Stomach smooth muscle (tissue), 2 donors: ENCODE data around the gene MMS19.
A peak's percentile ranks its signal among the peaks of the same experiment; 100 is the strongest.

Experiments used
- H3K27ac ChIP-seq: one replicate; pipeline ENCODE4 v1.7.0; 2013; ENCODE audit warnings: mild to moderate bottlenecking, low read length, inconsistent platforms
- H3K27me3 ChIP-seq, 2 donors: one replicate each; pipeline ENCODE4 v1.7.0; 2013; ENCODE audit warnings: low read length in 2 of 2; ENCODE audit not compliant: insufficient read depth in 2 of 2, control insufficient read depth in 1 of 2
- H3K36me3 ChIP-seq, 2 donors: one replicate each; pipeline ENCODE4 v1.7.0; 2013; ENCODE audit warnings: low read length in 2 of 2; ENCODE audit not compliant: control insufficient read depth in 2 of 2, insufficient read depth in 2 of 2
- H3K4me1 ChIP-seq: one replicate; pipeline ENCODE4 v1.7.0; 2013; ENCODE audit warnings: low read length; ENCODE audit not compliant: control insufficient read depth, insufficient read depth
- H3K4me3 ChIP-seq, 2 donors: one replicate each; pipeline ENCODE4 v1.7.0; 2013; ENCODE audit warnings: low read length in 2 of 2
- H3K9ac ChIP-seq, 2 donors: one replicate each; pipeline ENCODE4 v1.7.0; 2013; ENCODE audit warnings: low read length in 2 of 2, mild to moderate bottlenecking in 1 of 2
- H3K9me3 ChIP-seq, 2 donors: one replicate each; pipeline ENCODE4 v1.7.0; 2013; ENCODE audit warnings: low read length in 2 of 2; ENCODE audit not compliant: control insufficient read depth in 2 of 2
- donor health status: healthy.
- donor health status: Pancreatic carcinoma.

MMS19 gene

DNA sequence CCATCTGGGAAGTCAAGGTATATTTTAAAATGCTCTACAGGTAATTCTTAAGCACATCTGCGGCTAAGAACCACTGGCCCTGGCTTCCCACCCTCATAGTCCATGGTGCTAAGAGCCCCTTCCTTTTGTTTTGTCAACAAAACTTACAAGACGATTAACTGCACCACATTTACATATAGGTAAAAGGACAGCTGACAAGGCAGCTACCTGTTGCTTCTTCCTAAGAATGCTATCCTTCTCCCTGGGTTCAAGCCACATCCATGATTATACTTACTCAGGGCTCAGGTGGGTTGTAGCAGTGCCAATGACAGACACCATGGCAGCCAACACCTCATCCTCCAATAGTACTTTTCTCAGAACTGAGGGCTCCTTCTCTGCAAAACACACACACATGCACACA lies 35.9 kb downstream of the MMS19 start:
- H3K9ac ChIP-seq: no peak overlapping the region
- peaks cover 4% of the 10 kb centered on the region for H3K4me1 ChIP-seq
- H3K36me3 ChIP-seq: peaks cover 63 to 82% of the 10 kb centered on the region in 2 donors
- no peak overlapping the region for H3K27ac ChIP-seq
- no peak overlapping the region for H3K4me3 ChIP-seq
- no peaks in the 10 kb centered on the region for H3K9me3 ChIP-seq
- no peaks in the 10 kb centered on the region for H3K27me3 ChIP-seq

DNA sequence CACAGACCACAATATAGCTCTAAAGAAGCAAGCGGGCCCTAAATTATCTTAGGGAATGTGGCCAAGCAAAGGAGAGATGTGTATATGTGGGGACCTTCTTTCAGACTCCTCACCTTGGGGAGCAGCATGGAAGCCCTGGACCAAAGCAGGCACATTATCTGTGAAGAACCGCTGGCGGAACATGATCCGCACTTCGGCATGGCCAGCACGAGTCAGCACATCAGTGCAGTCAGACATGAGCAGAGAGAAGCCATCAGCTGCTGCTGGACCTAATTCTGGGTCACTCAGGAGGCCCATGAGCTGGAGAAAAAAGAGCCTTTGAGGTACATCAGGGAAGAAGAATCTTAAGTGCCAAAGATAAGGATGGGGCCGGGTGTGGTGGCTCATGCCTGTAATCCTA lies 38.3 kb downstream of the MMS19 start:
- Histone ChIP-seq H3K27me3 (no peaks in the 10 kb centered on the region), H3K9me3 (no peaks in the 10 kb centered on the region), H3K36me3 (peaks cover 60 to 76% of the 10 kb centered on the region in 2 donors), H3K4me3 (no peak overlapping the region), H3K9ac (no peak overlapping the region), H3K4me1 (peaks cover 4% of the 10 kb centered on the region), H3K27ac (no peak overlapping the region)

DNA sequence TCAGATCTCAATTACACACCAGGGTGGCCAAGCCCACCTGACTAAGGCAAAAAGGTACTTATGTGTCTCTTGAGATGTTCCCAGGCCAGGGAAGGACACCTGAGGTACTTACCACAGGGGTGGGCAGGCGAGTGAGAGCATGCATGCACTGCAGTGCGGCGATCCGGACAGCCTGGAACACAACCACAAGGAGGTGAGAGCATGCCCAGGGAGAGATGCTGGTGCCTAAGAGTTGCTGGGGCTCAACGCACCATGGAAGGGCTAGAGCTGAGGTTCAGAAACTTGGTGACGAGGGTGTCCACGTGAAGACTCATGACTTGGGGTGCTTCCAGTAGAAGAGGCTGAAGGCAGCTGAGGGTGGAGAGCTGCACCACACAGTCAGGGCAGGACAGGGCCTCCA lies 39.1 kb downstream of the MMS19 start:
- Histone ChIP-seq H3K27ac (no peak overlapping the region), H3K9ac (no peak overlapping the region), H3K4me1 (peaks cover 10% of the 10 kb centered on the region), H3K36me3 (peaks cover 58 to 70% of the 10 kb centered on the region in 2 donors), H3K27me3 (no peaks in the 10 kb centered on the region), H3K4me3 (no peak overlapping the region), H3K9me3 (no peaks in the 10 kb centered on the region)

DNA sequence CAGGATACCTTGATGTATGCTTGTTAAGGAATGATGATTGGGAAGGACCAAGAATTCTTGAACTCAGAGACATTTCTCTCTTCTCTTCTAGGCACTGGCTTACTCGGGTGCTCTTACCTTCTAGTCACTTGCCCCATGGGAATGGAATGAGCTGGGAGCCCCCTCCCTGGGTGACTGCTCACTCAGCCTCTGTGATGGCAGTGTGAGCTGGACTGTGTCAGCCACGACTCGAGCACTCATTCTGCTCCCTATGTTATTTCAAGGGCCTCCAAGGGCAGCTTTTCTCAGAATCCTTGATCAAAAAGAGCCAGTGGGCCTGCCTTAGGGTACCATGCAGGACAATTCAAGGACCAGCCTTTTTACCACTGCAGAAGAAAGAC lies 41.5 kb downstream of the MMS19 start:
- Histone ChIP-seq H3K36me3 (peaks cover 57 to 64% of the 10 kb centered on the region in 2 donors), H3K4me1 (peaks cover 19% of the 10 kb centered on the region), H3K27me3 (no peaks in the 10 kb centered on the region), H3K4me3 (no peak overlapping the region), H3K9ac (no peak overlapping the region), H3K9me3 (no peaks in the 10 kb centered on the region), H3K27ac (peak overlapping the region; percentile 11)

DNA sequence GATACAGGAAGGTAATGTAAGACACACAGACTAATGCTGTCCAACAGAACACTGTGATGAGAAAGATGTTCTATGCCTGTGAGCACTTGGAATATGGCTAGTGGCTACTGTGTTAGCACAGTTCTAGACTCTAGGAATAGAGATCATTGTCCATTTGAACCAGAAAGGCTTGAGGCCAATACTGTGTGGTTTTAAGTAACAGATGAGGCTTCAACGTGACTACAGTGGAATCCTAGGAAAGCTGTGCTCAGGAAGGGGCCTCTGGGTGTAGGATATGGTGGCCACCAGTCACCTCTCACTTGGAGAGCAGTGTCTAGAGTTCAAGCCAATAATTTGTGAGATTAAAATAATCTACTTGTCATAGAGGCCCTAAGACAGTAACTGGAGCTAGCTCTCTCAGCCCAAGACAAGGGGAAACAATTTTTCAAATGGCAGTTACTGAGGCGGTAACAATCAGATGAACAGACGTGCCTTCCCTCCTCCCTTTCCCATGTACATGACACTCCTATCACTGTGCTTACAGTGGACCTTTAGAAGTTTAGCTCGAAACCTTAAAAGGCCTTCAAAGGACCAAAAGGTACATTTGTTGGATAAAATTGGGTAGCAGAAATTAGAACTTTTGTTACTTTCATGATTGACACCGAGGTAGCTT lies 42.1 kb downstream of the MMS19 start:
- Histone ChIP-seq H3K36me3 (peaks cover 52 to 60% of the 10 kb centered on the region in 2 donors), H3K9me3 (no peaks in the 10 kb centered on the region), H3K4me1 (peaks cover 17% of the 10 kb centered on the region), H3K27ac (no peak overlapping the region), H3K9ac (no peak overlapping the region), H3K27me3 (no peaks in the 10 kb centered on the region), H3K4me3 (no peak overlapping the region)

DNA sequence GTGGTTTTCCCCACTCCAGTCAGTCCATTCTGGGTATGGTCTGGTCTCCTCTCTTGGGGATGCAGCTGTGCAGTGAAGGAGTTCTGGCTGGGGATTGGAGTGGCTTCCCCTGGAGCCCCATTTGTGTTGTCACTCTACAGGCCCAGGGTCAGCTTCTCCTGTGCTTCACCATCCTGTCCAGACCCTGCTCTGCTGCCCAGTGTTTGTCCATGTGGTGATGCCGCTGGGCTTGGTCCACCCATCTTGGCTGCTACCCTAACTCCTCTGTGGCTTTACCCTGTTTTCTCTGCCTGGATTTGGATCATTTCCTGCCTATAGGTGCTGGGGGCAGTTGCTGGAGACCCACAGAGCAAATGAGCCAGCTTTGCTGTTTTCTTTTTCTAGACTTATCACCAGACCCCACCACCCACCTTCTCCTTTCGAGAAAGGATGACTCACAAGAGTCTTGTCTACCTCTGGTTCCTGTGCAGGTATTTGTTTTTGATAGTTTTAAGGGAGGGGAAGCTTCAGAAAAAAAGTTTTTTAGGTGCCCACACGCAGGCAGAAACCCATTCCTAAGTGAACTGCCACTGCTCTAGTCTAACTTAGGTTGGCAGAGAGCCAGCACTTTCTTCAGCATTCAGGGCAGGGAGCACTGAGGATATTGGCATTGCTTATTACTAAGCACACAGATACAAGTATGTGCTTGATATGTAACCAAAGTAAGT lies 43.7 kb downstream of the MMS19 start:
- H3K36me3 ChIP-seq: peaks cover 43 to 49% of the 10 kb centered on the region in 2 donors
- no peak overlapping the region for H3K9ac ChIP-seq
- H3K4me1 ChIP-seq: peaks cover 15% of the 10 kb centered on the region
- no peaks in the 10 kb centered on the region for H3K9me3 ChIP-seq
- no peak overlapping the region for H3K4me3 ChIP-seq
- no peaks in the 10 kb centered on the region for H3K27me3 ChIP-seq
- H3K27ac ChIP-seq: peak overlapping the region; percentile 31

DNA sequence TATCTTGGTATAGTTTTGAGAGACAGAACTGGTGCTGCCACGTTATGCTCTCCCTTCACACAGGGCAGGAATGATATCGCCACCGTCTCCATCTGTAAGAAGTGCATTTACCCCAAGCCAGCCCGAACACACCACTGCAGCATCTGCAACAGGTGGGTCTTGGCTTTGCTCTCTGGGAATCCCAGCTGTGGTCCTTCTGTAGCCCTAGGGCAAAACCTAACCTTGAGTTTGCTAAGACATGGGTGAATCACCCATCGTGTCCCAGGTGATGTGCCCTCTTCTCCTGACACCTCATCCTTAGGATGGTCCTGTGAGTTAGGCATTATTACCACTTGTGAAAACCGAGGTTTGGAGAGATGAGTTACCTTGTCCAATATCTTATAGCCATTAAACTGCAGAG lies 45.9 kb downstream of the MMS19 start:
- Histone ChIP-seq H3K27me3 (no peaks in the 10 kb centered on the region), H3K9ac (no peak overlapping the region), H3K4me3 (no peak overlapping the region), H3K9me3 (no peaks in the 10 kb centered on the region), H3K27ac (no peak overlapping the region), H3K4me1 (peaks cover 20% of the 10 kb centered on the region), H3K36me3 (peaks cover 28 to 35% of the 10 kb centered on the region in 2 donors)

DNA sequence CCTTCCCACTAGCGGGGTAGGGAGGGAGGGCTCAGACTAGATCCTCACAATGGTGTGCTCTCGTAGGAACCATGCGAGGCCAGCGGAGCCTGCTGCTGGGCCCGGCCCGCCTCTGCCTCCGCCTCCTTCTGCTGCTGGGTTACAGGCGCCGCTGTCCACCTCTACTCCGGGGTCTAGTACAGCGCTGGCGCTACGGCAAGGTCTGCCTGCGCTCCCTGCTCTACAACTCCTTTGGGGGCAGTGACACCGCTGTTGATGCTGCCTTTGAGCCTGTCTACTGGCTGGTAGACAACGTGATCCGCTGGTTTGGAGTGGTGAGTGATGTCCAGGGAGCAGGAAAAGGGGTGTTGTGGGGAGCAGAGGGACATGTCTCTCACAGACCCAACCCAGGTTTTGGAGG lies 46.6 kb downstream of the MMS19 start:
- H3K9ac ChIP-seq: no peak overlapping the region
- peaks cover 27% of the 10 kb centered on the region for H3K4me1 ChIP-seq
- no peak overlapping the region for H3K4me3 ChIP-seq
- H3K36me3 ChIP-seq: peaks cover 22 to 28% of the 10 kb centered on the region in 2 donors
- H3K27me3 ChIP-seq: no peaks in the 10 kb centered on the region
- H3K9me3 ChIP-seq: no peaks in the 10 kb centered on the region
- no peak overlapping the region for H3K27ac ChIP-seq

DNA sequence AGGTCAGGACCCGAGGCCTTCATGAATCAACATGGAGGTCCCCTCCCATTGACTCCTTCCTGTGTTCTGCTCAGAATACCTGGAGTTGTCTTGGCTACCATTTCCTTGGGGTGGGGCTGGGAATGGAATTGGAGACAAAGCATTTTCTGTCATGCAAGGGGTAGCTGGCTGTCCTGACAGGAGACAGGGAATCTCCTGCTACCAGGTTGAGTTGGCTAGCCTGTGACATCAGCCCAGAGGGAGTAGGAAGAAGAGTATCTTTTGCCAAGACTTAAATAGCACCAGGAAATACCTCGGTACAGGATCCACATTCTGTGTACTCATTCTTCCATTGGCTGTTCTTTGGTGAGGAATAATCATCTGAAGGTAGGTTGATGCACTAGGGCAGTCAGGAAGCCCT lies 47.4 kb downstream of the MMS19 start:
- no peak overlapping the region for H3K27ac ChIP-seq
- H3K4me3 ChIP-seq: no peak overlapping the region
- H3K9ac ChIP-seq: no peak overlapping the region
- H3K36me3 ChIP-seq: peaks cover 19 to 21% of the 10 kb centered on the region in 2 donors
- H3K4me1 ChIP-seq: peaks cover 32% of the 10 kb centered on the region
- no peaks in the 10 kb centered on the region for H3K27me3 ChIP-seq
- no peaks in the 10 kb centered on the region for H3K9me3 ChIP-seq

DNA sequence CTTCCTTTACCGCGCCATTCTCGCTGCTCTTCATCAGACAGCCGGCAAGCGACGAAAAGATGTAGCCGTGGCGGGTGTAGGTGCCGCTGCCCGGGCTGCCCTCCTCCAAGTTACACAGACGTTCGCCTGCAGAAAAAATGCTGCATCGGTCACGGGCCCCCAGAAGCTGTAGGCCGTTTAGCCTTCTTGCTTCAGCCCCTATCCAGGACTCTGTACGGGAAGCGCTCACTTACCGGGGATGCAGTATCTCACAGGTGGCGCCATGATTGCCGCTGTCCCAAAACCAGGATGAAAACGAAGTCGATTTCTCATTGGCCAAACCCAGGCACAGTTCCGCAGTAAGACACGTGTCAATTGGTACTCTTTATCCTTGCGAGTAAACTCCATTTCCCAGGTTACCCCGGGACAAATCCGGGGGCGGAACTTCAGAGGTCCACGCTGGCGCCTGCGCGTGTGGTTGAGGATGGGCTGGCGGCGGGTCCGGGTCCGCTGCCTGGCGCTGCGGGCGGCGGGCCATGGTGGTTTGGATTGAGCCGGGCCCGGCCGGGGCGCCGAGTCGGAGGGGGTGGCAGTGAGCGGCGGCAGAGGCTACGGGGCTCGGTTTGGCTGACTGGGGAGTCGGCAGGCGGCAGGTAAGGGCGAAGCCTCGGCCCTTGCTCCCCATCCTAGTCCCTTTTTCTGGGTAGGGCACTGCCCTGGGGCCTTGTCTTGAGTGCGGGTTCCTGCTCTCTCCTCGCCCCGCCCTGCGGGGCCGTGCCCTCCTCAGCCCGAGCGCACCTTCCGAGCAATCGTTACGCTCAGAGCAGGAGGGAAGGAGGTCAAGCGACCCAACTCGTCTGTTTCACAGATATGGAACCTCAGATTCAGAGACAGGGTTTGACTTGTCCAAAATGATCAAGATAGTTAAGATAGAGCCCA lies 52.2 kb downstream of the MMS19 start, which contains the start of the genes EXOSC1 and ZDHHC16:
TSS of gene EXOSC1 (minus strand) at position 285 of the 918 bp plus-strand sequence. CDS start at position 264, 21 bp downstream.
TSS of gene ZDHHC16 (plus strand) at position 454 of the 918 bp plus-strand sequence. CDS start 5,501 bp downstream, outside the sequence.
- Histone ChIP-seq H3K9me3 (no peaks in the 10 kb centered on the region), H3K27ac (peak within 1 kb of the TSS; percentile 31), H3K4me1 (peaks cover 23% of the 10 kb centered on the region), H3K9ac (peak within 1 kb of the TSS; percentile 78 to 79), H3K27me3 (no peaks in the 10 kb centered on the region), H3K36me3 (peaks cover 3 to 13% of the 10 kb centered on the region in 2 donors), H3K4me3 (peak within 1 kb of the TSS; percentile 88 to 97)
